ENCODE data around the gene STAG3.

DNA sequence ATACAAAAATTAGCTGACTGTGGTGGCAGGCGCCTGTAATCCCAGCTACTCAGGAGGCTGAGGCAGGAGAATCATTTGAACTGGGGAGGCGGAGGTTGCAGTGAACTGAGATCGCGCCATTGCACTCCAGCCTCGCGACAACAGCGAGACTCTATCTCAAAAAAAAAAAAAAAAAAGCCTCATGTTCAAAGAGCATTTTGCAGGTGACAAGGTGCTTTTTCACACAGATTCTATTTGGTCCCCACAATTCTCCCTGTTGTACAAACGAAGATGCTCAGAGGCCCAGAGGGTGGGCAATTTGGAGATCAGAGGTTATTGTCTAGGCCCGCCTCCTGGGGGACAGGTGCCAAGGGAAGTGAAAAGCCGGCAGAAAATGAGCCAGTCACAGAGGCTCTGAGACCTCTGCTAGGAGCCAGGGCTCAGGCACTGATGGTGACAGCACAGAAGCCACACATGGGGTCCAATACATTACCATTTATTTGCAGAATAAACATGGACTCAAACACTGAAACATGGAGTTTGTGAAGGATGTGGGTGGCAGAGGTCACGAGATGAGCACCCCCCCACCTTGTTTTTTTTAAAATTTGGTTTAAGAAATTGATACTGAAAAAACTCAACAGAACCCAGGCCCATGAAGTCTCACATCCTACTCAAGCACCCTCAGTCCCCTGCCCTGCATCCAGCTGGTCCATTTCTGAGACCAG, 8.4 kb upstream of the STAG3 start:
- TF ChIP-seq EZH2 (IDR thresholded peaks at IDR 0.05; ENCODE audit: borderline replicate concordance) (no peak), EZH2phosphoT487 (IDR thresholded peaks at IDR 0.05; ENCODE audit: low read depth, severe bottlenecking, unreplicated experiment) (no peak)
- TF ChIP-seq, protein P1, sequence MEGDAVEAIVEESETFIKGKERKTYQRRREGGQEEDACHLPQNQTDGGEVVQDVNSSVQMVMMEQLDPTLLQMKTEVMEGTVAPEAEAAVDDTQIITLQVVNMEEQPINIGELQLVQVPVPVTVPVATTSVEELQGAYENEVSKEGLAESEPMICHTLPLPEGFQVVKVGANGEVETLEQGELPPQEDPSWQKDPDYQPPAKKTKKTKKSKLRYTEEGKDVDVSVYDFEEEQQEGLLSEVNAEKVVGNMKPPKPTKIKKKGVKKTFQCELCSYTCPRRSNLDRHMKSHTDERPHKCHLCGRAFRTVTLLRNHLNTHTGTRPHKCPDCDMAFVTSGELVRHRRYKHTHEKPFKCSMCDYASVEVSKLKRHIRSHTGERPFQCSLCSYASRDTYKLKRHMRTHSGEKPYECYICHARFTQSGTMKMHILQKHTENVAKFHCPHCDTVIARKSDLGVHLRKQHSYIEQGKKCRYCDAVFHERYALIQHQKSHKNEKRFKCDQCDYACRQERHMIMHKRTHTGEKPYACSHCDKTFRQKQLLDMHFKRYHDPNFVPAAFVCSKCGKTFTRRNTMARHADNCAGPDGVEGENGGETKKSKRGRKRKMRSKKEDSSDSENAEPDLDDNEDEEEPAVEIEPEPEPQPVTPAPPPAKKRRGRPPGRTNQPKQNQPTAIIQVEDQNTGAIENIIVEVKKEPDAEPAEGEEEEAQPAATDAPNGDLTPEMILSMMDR (IDR thresholded peaks at IDR 0.05; ENCODE audit: poor library complexity): no peak
